Activated CD8-positive, alpha-beta memory T cell treated with anti-CD3 and anti-CD28 coated beads for 36 hours (primary cell): ENCODE data around the gene VCX2. TPM values are rescaled to one million over a fixed set of nuclear protein-coding genes. Genes with fewer than 3 reads are reported as not detected.
"Not testable (repeated sequence)": the region's sequence is repeated elsewhere in the genome, so short reads cannot be mapped to it uniquely, and the experiment has no call there.

Experiments
- CTCF ChIA-PET: fragments of 350-600 bp; sonication (Branson Sonifier 250); formaldehyde crosslinking; loops from one replicate; lab custom pipeline; 2021; ENCODE audit warnings: antibody characterized with exemption; lab: Charles Lee
- POLR2A ChIA-PET: fragments of 350-600 bp; sonication (Branson Sonifier 250); formaldehyde crosslinking; loops from one replicate; lab custom pipeline; 2021; ENCODE audit warnings: antibody characterized with exemption; lab: Charles Lee
- total RNA-seq, 2 experiments: library from RNA; stranded (reverse); gene quantifications; one replicate each; pipeline ENCODE4 v1.2.3, GENCODE V29; 2021

The VCX2 gene
- total RNA-seq, 2 experiments from 2014 or later = not detected

GRCh38 chrX:8126092-8126491, 45.0 kb downstream of the VCX2 start:
- ChIA-PET POLR2A (no interaction called here), CTCF (no interaction called here)

GRCh38 chrX:8125566-8125965, 45.5 kb downstream of the VCX2 start:
- CTCF ChIA-PET = no interaction called here
- POLR2A ChIA-PET = no interaction called here

DNA sequence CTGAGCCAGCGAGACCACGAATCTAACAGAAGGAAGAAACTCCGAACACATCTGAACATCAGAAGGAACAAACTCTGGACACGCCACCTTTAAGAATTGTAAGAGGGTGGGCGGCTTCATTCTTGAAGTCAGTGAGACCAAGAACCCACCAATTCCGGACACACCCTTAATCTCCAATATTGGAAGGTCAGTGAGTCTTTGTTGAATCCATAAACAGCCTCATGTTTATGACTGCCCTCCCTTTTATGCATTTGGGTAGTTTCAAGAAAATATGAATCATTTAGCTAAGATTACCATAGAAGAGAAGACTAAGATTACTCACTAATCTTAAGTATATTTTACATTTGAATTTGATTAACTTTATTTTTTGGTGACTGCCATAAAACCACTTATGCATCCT, 48.5 kb downstream of the VCX2 start:
- ChIA-PET CTCF (no interaction called here), POLR2A (no interaction called here)

- CTCF ChIA-PET = not testable (repeated sequence)
Measured at GRCh38 chrX:8121391-8121790, 49.7 kb downstream of the VCX2 start.

More at GRCh38 chrX:8121391-8121790, 49.7 kb downstream of the VCX2 start:
- POLR2A ChIA-PET = not testable (repeated sequence)

Other genes starting within 250 kb of the VCX2 start
- 10 to 100 TPM in 1 of 2 experiments, 1 to 10 TPM in 1; 9.8 to 10.9 TPM for gene PNPLA4, start 243.9 kb downstream of the VCX2 start, total RNA-seq